Panc1 (cell line): ENCODE data around the gene WFS1. TPM values are rescaled to one million over a fixed set of nuclear protein-coding genes. Genes with fewer than 3 reads are reported as not detected.
A peak's percentile ranks its signal among the peaks of the same experiment; 100 is the strongest.

Experiments used
- ATAC-seq: fragments of 200-7000 bp; cut with Tn5 transposase; 2 replicates; pipeline ENCODE4 v1.9.1; 2020; ENCODE audit warnings: mild to moderate bottlenecking, moderate library complexity
- BruUV-seq: library from RNA; stranded (reverse); fragments of 400-500 nt; replicated peaks from 2 replicates; lab custom pipeline; 2021; lab: Mats Ljungman, UMichigan
- CTCF ChIA-PET: fragments of 300-600 bp; sonication (Branson Sonifier 250); formaldehyde crosslinking; loops from one replicate; lab custom pipeline; 2022; ENCODE audit warnings: antibody characterized with exemption; lab: Charles Lee
- POLR2A ChIA-PET: fragments of 300-600 bp; sonication (Branson Sonifier 250); formaldehyde crosslinking; loops from one replicate; lab custom pipeline; 2022; ENCODE audit warnings: antibody characterized with exemption; lab: Charles Lee
- DNase-seq: peaks from one replicate; pipeline ENCODE4 v3.0.0-alpha.2; 2010; ENCODE audit warnings: low read depth, low spot score
- H3K27ac ChIP-seq: 2 replicates; pipeline ENCODE4 v1.5.1; 2011; ENCODE audit warnings: mild to moderate bottlenecking, low read length, inconsistent platforms
- H3K27me3 ChIP-seq: fragments of 200-500 bp; sonication (Bioruptor generic); 2 replicates; pipeline ENCODE4 v1.6.0; 2014; ENCODE audit warnings: low read length, inconsistent platforms; ENCODE audit not compliant: control insufficient read depth, insufficient read depth
- H3K36me3 ChIP-seq: fragments of 200-500 bp; sonication (Bioruptor generic); 2 replicates; pipeline ENCODE4 v1.5.1; 2014; ENCODE audit warnings: inconsistent platforms, mild to moderate bottlenecking, low read length, moderate library complexity; ENCODE audit not compliant: control insufficient read depth, insufficient read depth
- H3K4me1 ChIP-seq: 2 replicates; pipeline ENCODE4 v1.5.1; 2011; ENCODE audit warnings: inconsistent platforms, mild to moderate bottlenecking, low read length, moderate library complexity; ENCODE audit not compliant: control insufficient read depth, insufficient read depth
- H3K4me3 ChIP-seq, 2 experiments: 2 replicates each; pipeline ENCODE4 v1.5.1; 2011 to 2012; ENCODE audit warnings: low read depth in 2 of 2, low read length in 2 of 2, mild to moderate bottlenecking in 2 of 2, inconsistent platforms in 1 of 2, moderate library complexity in 1 of 2
- H3K9me3 ChIP-seq: fragments of 200-500 bp; sonication (Bioruptor generic); 2 replicates; pipeline ENCODE4 v1.5.1; 2014; ENCODE audit warnings: low read depth, mild to moderate bottlenecking, inconsistent platforms, low read length, moderate library complexity; ENCODE audit not compliant: control insufficient read depth, insufficient read depth
- CTCF ChIP-seq: fragments of 450-650 bp; IDR thresholded peaks from 2 replicates; pipeline ENCODE4 v1.5.1; 2017; ENCODE audit warnings: mild to moderate bottlenecking
- POLR2AphosphoS5 ChIP-seq: IDR thresholded peaks from 2 replicates; pipeline ENCODE4 v1.6.1; 2012; ENCODE audit warnings: mild to moderate bottlenecking, low read depth, low read length, moderate library complexity
- REST ChIP-seq, 2 experiments: IDR thresholded peaks; 2 replicates each; pipeline ENCODE4 v1.6.1; 2011 to 2012; ENCODE audit warnings: low read depth in 2 of 2, control low read depth in 1 of 2, low read length in 1 of 2, mild to moderate bottlenecking in 1 of 2, moderate library complexity in 1 of 2; ENCODE audit not compliant: insufficient read depth in 1 of 2
- SIN3A ChIP-seq: IDR thresholded peaks from 2 replicates; pipeline ENCODE4 v1.6.1; 2012; ENCODE audit warnings: low read depth, mild to moderate bottlenecking, low read length, moderate library complexity, borderline replicate concordance; ENCODE audit not compliant: insufficient read depth
- TCF7L2 ChIP-seq: IDR thresholded peaks from 2 replicates; pipeline ENCODE4 v1.6.1; 2011; ENCODE audit warnings: mild to moderate bottlenecking, low read depth, low read length, inconsistent platforms
- in situ Hi-C: cut with HindIII; loops from 2 replicates; pipeline ENCODE4 v1.10.0; 2016; ENCODE audit warnings: low sequenced_read_pairs, low pct_unique_long_range_greater_than_20kb
- intact Hi-C: fragments of 100-400 bp; cut with micrococcal nuclease; formaldehyde crosslinking; loops from one replicate; pipeline ENCODE4 v1.10.0; 2022; ENCODE audit not compliant: unreplicated experiment
- total RNA-seq: library from RNA; stranded (reverse); gene quantifications from one replicate; pipeline ENCODE4 v1.2.1, GENCODE V29; 2021; ENCODE audit not compliant: unreplicated experiment

Gene WFS1
- total RNA-seq, 1 experiment from 2014 or later = 67.5 TPM

GRCh38 chr4:6327220-6327917 is 57.7 kb downstream of the WFS1 start:
- BruUV-seq = no TSS peak
- Histone ChIP-seq H3K4me1 (no peaks in the 10 kb centered on the region), H3K27ac (no peak overlapping the region), H3K9me3 (no peaks in the 10 kb centered on the region), H3K36me3 (no peaks in the 10 kb centered on the region), H3K4me3 (no peak overlapping the region), H3K27me3 (no peaks in the 10 kb centered on the region)
- in situ Hi-C loops = no loop called here
- intact Hi-C loops = loop anchor here (1.0 to 5.0 kb wide), 2 partner anchors 77 to 195 kb away; no protein-coding TSS in a partner anchor
- ChIA-PET CTCF (interaction anchor here (1.0 to 1.9 kb wide), 4 partner anchors 63 to 77 kb away, joined by 3 to 10 read pairs (median 6); no protein-coding TSS in a partner anchor), POLR2A (no interaction called here)
- DNase-seq (no peak), ATAC-seq (peak; percentile 87)
- TF ChIP-seq REST (IDR thresholded peaks at IDR 0.05; ENCODE audit: insufficient read depth in 1 of 2, low read depth in 2 of 2, low read length in 1 of 2) (no peak), SIN3A (no peak), TCF7L2 (no peak), POLR2AphosphoS5 (no peak), CTCF (no peak)

- BruUV-seq = no TSS peak
- in situ Hi-C loops (no loop called here), intact Hi-C loops (loop anchor here (5.0 kb wide), 1 partner anchor 196 kb away; no protein-coding TSS in a partner anchor)
Measured at GRCh38 chr4:6328526-6328925, 58.9 kb downstream of the WFS1 start.

More at GRCh38 chr4:6328526-6328925, 58.9 kb downstream of the WFS1 start:
- no peak for TF ChIP-seq SIN3A
- TF ChIP-seq REST (IDR thresholded peaks at IDR 0.05; ENCODE audit: insufficient read depth in 1 of 2, low read depth in 2 of 2, low read length in 1 of 2) = no peak
- no peak for TF ChIP-seq POLR2AphosphoS5
- ChIA-PET POLR2A (no interaction called here), CTCF (interaction anchor here (1.0 to 1.9 kb wide), 2 partner anchors 75 to 78 kb away, joined by 3 to 10 read pairs; no protein-coding TSS in a partner anchor)
- DNase-seq = no peak
- Histone ChIP-seq H3K27ac (no peak overlapping the region), H3K36me3 (no peaks in the 10 kb centered on the region), H3K27me3 (no peaks in the 10 kb centered on the region), H3K4me1 (no peaks in the 10 kb centered on the region), H3K9me3 (no peaks in the 10 kb centered on the region), H3K4me3 (no peak overlapping the region)
- no peak for ATAC-seq
